DOHH2 (cell line): ENCODE measurements around the gene CMPK2.
"Not testable (repeated sequence)": the region's sequence is repeated elsewhere in the genome, so short reads cannot be mapped to it uniquely, and the experiment has no call there.

Experiments
- H3F3A ChIP-seq: fragments of 200-600 bp; sonication (generic), shearing (Covaris generic); 2 replicates; pipeline ENCODE4 v1.6.0; 2016; ENCODE audit warnings: antibody characterized with exemption, mild to moderate bottlenecking; ENCODE audit not compliant: control insufficient read depth, insufficient read depth
- H3K27ac ChIP-seq: fragments of 200-600 bp; sonication (generic); 2 replicates; pipeline ENCODE4 v1.5.1; 2014; ENCODE audit warnings: low read depth, mild to moderate bottlenecking, low read length, moderate library complexity
- H3K27me3 ChIP-seq: fragments of 200-600 bp; sonication (generic); 2 replicates; pipeline ENCODE4 v1.6.1; 2014; ENCODE audit warnings: mild to moderate bottlenecking, low read length, mixed read lengths; ENCODE audit not compliant: control insufficient read depth
- H3K36me3 ChIP-seq: fragments of 200-600 bp; sonication (generic); 2 replicates; pipeline ENCODE4 v1.6.1; 2014; ENCODE audit warnings: mild to moderate bottlenecking, low read length, moderate library complexity, mixed read lengths; ENCODE audit not compliant: control insufficient read depth
- H3K4me1 ChIP-seq: fragments of 200-600 bp; sonication (generic); 2 replicates; pipeline ENCODE4 v1.6.1; 2014; ENCODE audit warnings: mild to moderate bottlenecking, low read length, mixed read lengths; ENCODE audit not compliant: control insufficient read depth
- H3K4me2 ChIP-seq: fragments of 200-600 bp; sonication (generic); 2 replicates; pipeline ENCODE4 v1.6.0; 2014; ENCODE audit warnings: mild to moderate bottlenecking, low read length, moderate library complexity
- H3K4me3 ChIP-seq: fragments of 200-600 bp; sonication (generic); 2 replicates; pipeline ENCODE4 v1.5.1; 2014; ENCODE audit warnings: mild to moderate bottlenecking, low read length, mixed read lengths
- H3K79me2 ChIP-seq: fragments of 200-600 bp; sonication (generic); 2 replicates; pipeline ENCODE4 v1.6.1; 2014; ENCODE audit warnings: mild to moderate bottlenecking, low read length, mixed read lengths; ENCODE audit not compliant: control insufficient read depth
- H3K9me2 ChIP-seq: fragments of 200-600 bp; sonication (generic); replicated peaks from 2 replicates; pipeline ENCODE4 v1.6.1; 2014; ENCODE audit warnings: mild to moderate bottlenecking, low read length, mixed read lengths; ENCODE audit not compliant: control insufficient read depth
- H3K9me3 ChIP-seq: fragments of 200-600 bp; sonication (generic); 2 replicates; pipeline ENCODE4 v1.6.1; 2014; ENCODE audit warnings: antibody characterized with exemption, low read length, mixed read lengths; ENCODE audit not compliant: control insufficient read depth, insufficient read depth
- H4K20me1 ChIP-seq: fragments of 200-600 bp; sonication (generic); 2 replicates; pipeline ENCODE4 v1.6.0; 2014; ENCODE audit warnings: low read depth, mild to moderate bottlenecking, antibody characterized with exemption, low read length, moderate library complexity; ENCODE audit not compliant: control insufficient read depth, insufficient read depth
- CTCF ChIP-seq: fragments of 200-600 bp; sonication (generic); IDR thresholded peaks from one replicate; pipeline ENCODE4 v1.5.1; 2014; ENCODE audit warnings: antibody characterized with exemption, mild to moderate bottlenecking, low read depth, low read length; ENCODE audit not compliant: poor library complexity, severe bottlenecking
- EZH2phosphoT487 ChIP-seq: fragments of 200-600 bp; sonication (generic); IDR thresholded peaks from 2 replicates; pipeline ENCODE4 v1.6.1; 2017; ENCODE audit warnings: borderline replicate concordance, mild to moderate bottlenecking, antibody characterized with exemption, low read length, moderate library complexity, mixed read lengths

CMPK2 gene

GRCh38 chr2:6860296-6860695, 5.4 kb downstream of the CMPK2 start:
- peaks cover 7% of the 10 kb centered on the region for H3K4me1 ChIP-seq
- no peaks in the 10 kb centered on the region for H3K79me2 ChIP-seq
- peaks cover 5% of the 10 kb centered on the region; the same call in 1 of the 2 replicates for H3F3A ChIP-seq
- 0 out of 2 replicates have a peak, but pooled peaks cover 2% of the 10 kb centered on the region for H3K27me3 ChIP-seq
- no peak overlapping the region for H3K27ac ChIP-seq
- no peaks in the 10 kb centered on the region for H3K36me3 ChIP-seq
- no peaks in the 10 kb centered on the region for H4K20me1 ChIP-seq
- no peaks in the 10 kb centered on the region for H3K9me2 ChIP-seq
- H3K4me2 ChIP-seq: no peak overlapping the region
- H3K9me3 ChIP-seq: peaks cover 16% of the 10 kb centered on the region; the same call in 1 of the 2 replicates
- no peak overlapping the region for H3K4me3 ChIP-seq
- no peak for TF ChIP-seq CTCF
- TF ChIP-seq EZH2phosphoT487: no peak

GRCh38 chr2:6858466-6859027, 7.2 kb downstream of the CMPK2 start:
- H3K27ac ChIP-seq, H4K20me1 ChIP-seq, H3K4me2 ChIP-seq, H3K9me2 ChIP-seq, H3K4me1 ChIP-seq, H3K4me3 ChIP-seq, H3F3A ChIP-seq, H3K27me3 ChIP-seq, H3K79me2 ChIP-seq, H3K36me3 ChIP-seq: not testable (repeated sequence)
- peaks cover 16% of the 10 kb centered on the region; the same call in 1 of the 2 replicates for H3K9me3 ChIP-seq

GRCh38 chr2:6856548-6856920, 9.2 kb downstream of the CMPK2 start:
- Histone ChIP-seq H3K36me3 (no peaks in the 10 kb centered on the region), H3K27me3 (no peaks in the 10 kb centered on the region), H3K27ac (no peak overlapping the region), H3F3A (no peaks in the 10 kb centered on the region), H3K4me3 (no peak overlapping the region), H3K9me2 (no peaks in the 10 kb centered on the region), H3K4me1 (no peaks in the 10 kb centered on the region), H3K79me2 (no peaks in the 10 kb centered on the region), H3K9me3 (peaks cover 16% of the 10 kb centered on the region; the same call in 1 of the 2 replicates), H3K4me2 (no peak overlapping the region), H4K20me1 (no peaks in the 10 kb centered on the region)
- no peak for TF ChIP-seq CTCF
- no peak for TF ChIP-seq EZH2phosphoT487

- Histone ChIP-seq H3K27ac (no peak overlapping the region), H3K4me3 (no peak overlapping the region), H3K9me2 (no peaks in the 10 kb centered on the region), H3K4me2 (no peak overlapping the region), H3K4me1 (no peaks in the 10 kb centered on the region), H3F3A (no peaks in the 10 kb centered on the region), H4K20me1 (no peaks in the 10 kb centered on the region), H3K9me3 (peaks cover 16% of the 10 kb centered on the region; the same call in 1 of the 2 replicates), H3K36me3 (no peaks in the 10 kb centered on the region), H3K27me3 (no peaks in the 10 kb centered on the region), H3K79me2 (no peaks in the 10 kb centered on the region)
- TF ChIP-seq EZH2phosphoT487: no peak
- TF ChIP-seq CTCF: no peak
Measured at GRCh38 chr2:6855860-6856547, 9.7 kb downstream of the CMPK2 start.
